ENCODE results near the gene TRIM69.

Gene TRIM69

DNA sequence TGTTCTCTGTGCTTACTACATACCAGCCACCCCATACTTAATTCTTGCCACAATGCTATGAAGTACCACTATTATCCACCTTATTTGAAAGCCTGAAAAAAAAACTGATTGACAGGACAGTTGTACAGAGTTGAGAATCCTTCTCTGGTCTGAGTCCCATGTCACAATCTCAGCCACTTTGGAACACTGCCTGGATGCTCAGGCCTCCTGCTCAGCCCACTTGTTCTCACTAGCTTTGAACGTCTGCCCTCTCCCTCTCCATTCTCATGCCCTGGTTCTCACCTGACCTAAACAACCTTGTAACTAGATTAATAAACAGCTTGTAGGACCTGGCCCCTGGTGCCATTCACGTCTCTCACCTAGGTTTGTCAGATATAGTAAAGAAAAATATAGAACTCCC is 53.9 kb downstream of the TRIM69 start:
- H3K27me3 Mint-ChIP-seq = no peaks in the 10 kb centered on the region
- intact Hi-C loops (cut with micrococcal nuclease) = no loop called here
- no peak overlapping the region for H3K27ac Mint-ChIP-seq
- H3K36me3 Mint-ChIP-seq (ENCODE audit: low read depth) = no peaks in the 10 kb centered on the region
- no peak overlapping the region for H3K4me3 Mint-ChIP-seq
- no peaks in the 10 kb centered on the region for H3K4me1 Mint-ChIP-seq (ENCODE audit: low read depth)
- no peaks in the 10 kb centered on the region for H3K9me3 Mint-ChIP-seq

DNA sequence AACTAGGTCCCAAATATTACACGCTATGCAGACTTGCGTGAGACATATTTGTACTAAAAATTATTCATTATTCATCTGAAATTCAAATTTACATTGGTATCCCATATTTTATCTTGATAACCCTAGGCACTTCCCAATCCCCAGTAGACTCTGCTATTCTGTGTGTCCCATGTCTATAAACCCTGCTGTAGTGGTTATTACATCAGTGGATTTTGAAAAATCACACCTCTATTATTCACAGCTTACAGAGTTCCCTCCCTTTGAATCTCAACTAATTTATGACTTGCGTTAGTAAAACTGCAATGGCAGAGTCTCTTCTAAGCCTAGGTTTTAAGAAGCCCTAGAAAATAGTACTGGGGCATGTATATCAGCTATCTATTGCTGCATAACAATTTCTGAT is 54.3 kb downstream of the TRIM69 start:
- H3K36me3 Mint-ChIP-seq (ENCODE audit: low read depth) = no peaks in the 10 kb centered on the region

DNA sequence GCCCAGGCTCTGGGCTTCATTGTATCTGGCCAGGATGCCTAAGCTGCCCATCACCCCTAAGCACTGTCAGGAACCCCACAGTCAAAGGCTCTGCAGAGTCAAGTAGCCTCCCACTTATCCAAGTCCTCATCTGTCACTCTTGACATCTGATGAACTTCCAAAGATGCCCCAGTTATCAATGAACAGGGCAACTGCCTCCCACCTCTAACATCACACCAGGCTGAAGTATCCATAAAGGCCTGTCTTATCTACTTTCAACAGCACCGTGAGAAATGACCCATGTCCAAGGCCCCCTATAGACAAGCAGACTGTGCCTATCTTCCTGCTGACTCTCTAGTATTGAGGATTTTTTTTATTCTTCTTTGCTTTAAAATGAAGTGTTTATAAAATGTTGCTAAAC is 56.4 kb downstream of the TRIM69 start:
- Mint-ChIP-seq H3K27me3 (no peaks in the 10 kb centered on the region), H3K4me1 (ENCODE audit: low read depth) (no peaks in the 10 kb centered on the region), H3K27ac (no peak overlapping the region), H3K9me3 (no peaks in the 10 kb centered on the region), H3K36me3 (ENCODE audit: low read depth) (no peaks in the 10 kb centered on the region), H3K4me3 (no peak overlapping the region)
- intact Hi-C loops (cut with micrococcal nuclease) = no loop called here

More for the DNA sequence above, 54.3 kb downstream of the TRIM69 start:
- H3K27me3 Mint-ChIP-seq = no peaks in the 10 kb centered on the region
- H3K9me3 Mint-ChIP-seq = no peaks in the 10 kb centered on the region
- H3K27ac Mint-ChIP-seq = no peak overlapping the region
- no peaks in the 10 kb centered on the region for H3K4me1 Mint-ChIP-seq (ENCODE audit: low read depth)
- H3K4me3 Mint-ChIP-seq = no peak overlapping the region
- intact Hi-C loops (cut with micrococcal nuclease) = no loop called here

DNA sequence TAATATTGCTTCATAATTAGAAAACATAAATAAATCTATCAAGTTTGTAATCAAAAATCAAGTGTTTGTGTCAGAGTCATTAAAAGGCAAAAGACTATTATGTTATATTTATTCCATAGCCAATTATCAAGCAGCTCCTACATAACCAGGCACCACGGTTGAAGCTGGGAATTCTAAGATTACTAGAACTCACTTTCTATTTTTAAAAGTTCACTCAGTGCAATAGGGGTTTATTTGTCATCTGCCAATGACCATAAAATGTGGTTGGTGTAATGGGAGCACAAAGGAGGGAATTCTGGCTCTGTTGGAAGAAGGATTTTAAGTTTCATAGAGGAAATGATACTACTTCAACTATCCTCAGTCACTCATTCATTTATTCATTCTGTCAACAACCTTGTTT is 57.7 kb downstream of the TRIM69 start:
- intact Hi-C loops (cut with micrococcal nuclease) = no loop called here
- Mint-ChIP-seq H3K4me3 (no peak overlapping the region), H3K4me1 (ENCODE audit: low read depth) (no peaks in the 10 kb centered on the region), H3K9me3 (no peaks in the 10 kb centered on the region), H3K27me3 (no peaks in the 10 kb centered on the region), H3K36me3 (ENCODE audit: low read depth) (no peaks in the 10 kb centered on the region), H3K27ac (no peak overlapping the region)

- intact Hi-C loops (cut with micrococcal nuclease) = no loop called here
Measured at GRCh38 chr15:44796508-44796907, 60.2 kb downstream of the TRIM69 start.

GRCh38 chr15:44798826-44799225 is 62.5 kb downstream of the TRIM69 start:
- H3K4me1 Mint-ChIP-seq (ENCODE audit: low read depth) = peaks cover 10% of the 10 kb centered on the region
- no peak overlapping the region for H3K4me3 Mint-ChIP-seq
- intact Hi-C loops (cut with micrococcal nuclease) = no loop called here
- H3K9me3 Mint-ChIP-seq = no peaks in the 10 kb centered on the region
- no peak overlapping the region for H3K27ac Mint-ChIP-seq
- H3K36me3 Mint-ChIP-seq (ENCODE audit: low read depth) = no peaks in the 10 kb centered on the region
- H3K27me3 Mint-ChIP-seq = no peaks in the 10 kb centered on the region

More at GRCh38 chr15:44796508-44796907, 60.2 kb downstream of the TRIM69 start:
- Mint-ChIP-seq H3K27me3 (no peaks in the 10 kb centered on the region), H3K27ac (no peak overlapping the region), H3K4me3 (no peak overlapping the region), H3K9me3 (no peaks in the 10 kb centered on the region), H3K4me1 (ENCODE audit: low read depth) (peaks cover 5% of the 10 kb centered on the region), H3K36me3 (ENCODE audit: low read depth) (no peaks in the 10 kb centered on the region)

GRCh38 chr15:44801364-44801763 is 65.0 kb downstream of the TRIM69 start:
- Mint-ChIP-seq H3K4me3 (no peak overlapping the region), H3K4me1 (ENCODE audit: low read depth) (peaks cover 10% of the 10 kb centered on the region), H3K9me3 (no peaks in the 10 kb centered on the region), H3K36me3 (ENCODE audit: low read depth) (no peaks in the 10 kb centered on the region), H3K27me3 (no peaks in the 10 kb centered on the region), H3K27ac (no peak overlapping the region)
- intact Hi-C loops (cut with micrococcal nuclease) = no loop called here

DNA sequence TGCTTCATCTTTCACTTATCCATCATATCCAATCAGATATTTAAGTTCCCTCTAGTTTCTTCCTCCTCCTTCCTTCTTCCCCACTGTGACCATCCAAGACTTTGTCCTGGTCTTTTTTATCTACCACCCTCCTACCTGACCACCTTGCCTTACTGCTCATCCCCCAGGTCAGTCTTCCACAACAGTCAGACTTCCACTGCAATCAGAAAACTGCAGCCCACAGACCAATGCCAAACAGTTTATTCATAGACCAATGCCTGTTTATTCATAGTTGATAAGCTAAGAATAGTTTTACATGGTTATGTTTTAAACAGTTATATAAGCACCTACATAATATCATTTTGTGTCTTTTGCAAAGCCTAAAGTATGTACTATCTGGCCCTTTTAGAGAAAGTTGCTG is 65.5 kb downstream of the TRIM69 start:
- intact Hi-C loops (cut with micrococcal nuclease) = no loop called here
- H3K4me3 Mint-ChIP-seq = no peak overlapping the region
- no peak overlapping the region for H3K27ac Mint-ChIP-seq
- H3K9me3 Mint-ChIP-seq = no peaks in the 10 kb centered on the region
- no peaks in the 10 kb centered on the region for H3K27me3 Mint-ChIP-seq
- no peaks in the 10 kb centered on the region for H3K36me3 Mint-ChIP-seq (ENCODE audit: low read depth)
- peaks cover 10% of the 10 kb centered on the region for H3K4me1 Mint-ChIP-seq (ENCODE audit: low read depth)

DNA sequence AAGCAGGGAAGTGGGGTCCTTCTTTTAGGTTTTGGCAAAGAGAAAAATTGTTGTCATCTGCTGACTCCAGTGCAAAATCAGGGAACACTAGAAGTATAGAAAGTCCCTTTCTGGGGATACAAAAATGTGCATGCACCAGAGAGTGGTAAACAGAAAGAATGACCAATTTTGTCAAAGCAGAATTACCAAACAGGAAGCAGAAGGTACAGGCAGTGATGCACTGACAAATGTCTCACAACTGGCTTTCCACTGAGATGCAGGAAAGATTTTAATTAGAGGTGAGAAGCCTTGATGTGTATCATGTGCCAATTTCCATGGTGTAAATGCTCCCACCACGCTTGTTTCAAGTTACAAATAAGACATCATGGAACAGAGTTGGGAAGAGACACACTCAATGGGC is 66.0 kb downstream of the TRIM69 start:
- Mint-ChIP-seq H3K27ac (no peak overlapping the region), H3K4me3 (no peak overlapping the region), H3K9me3 (no peaks in the 10 kb centered on the region), H3K27me3 (no peaks in the 10 kb centered on the region), H3K4me1 (ENCODE audit: low read depth) (peaks cover 10% of the 10 kb centered on the region), H3K36me3 (ENCODE audit: low read depth) (no peaks in the 10 kb centered on the region)
- intact Hi-C loops (cut with micrococcal nuclease) = no loop called here

DNA sequence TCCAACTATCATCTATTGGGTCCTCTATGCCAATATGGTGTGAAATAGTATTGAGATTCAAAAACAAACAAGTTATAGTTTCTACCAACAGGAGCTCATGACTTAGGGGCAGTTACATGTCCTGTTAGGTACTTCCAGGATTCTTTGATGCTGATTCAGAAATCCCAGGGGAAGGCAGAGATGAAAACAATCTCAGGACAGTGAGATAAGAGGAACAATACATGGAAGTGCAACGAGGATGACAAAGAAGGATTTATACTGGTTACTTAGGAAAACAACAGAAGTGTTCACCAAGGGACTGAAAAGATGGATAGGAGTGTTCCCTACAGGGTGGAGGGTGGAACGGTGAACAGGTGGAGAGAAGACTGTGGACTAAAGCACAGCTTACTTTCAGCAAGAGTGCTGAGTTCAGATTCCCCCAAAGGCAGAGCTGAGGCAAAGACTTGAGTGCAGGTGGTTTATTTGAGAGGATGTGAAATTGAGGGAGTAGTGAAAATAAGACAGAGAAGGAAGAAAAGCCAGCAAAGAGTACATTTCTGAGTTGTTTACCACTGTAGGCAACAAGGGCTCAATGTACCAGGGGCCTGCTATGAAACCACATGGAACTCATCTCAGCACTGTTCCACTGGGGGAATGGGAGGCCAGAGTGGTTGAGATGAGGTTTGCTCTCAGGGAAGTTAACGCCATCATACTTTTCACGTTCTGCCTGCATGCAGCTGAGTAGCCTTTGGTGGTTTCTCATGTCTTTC is 68.1 kb downstream of the TRIM69 start:
- Mint-ChIP-seq H3K27ac (no peak overlapping the region), H3K27me3 (no peaks in the 10 kb centered on the region), H3K9me3 (no peaks in the 10 kb centered on the region), H3K4me3 (no peak overlapping the region), H3K36me3 (ENCODE audit: low read depth) (no peaks in the 10 kb centered on the region), H3K4me1 (ENCODE audit: low read depth) (peaks cover 10% of the 10 kb centered on the region)
- intact Hi-C loops (cut with micrococcal nuclease) = no loop called here

DNA sequence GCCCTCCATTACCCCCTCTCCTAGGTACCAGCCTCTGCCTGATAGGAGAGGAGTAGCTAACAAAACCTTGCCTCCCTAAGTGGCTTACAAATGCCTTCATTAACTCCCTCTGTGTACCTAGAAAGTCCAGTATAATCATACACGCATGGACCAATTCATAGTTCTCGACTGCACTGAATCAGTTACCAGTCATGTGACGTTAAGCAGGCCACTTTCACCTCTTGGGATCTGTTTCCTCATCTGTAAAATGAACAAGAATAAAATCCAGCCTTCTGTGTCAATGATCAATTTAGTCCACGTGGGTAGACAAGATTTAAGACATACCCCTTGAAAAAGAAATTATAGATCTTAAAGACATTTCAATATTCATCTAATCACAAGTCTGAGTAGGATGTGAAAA is 72.2 kb downstream of the TRIM69 start:
- H3K9me3 Mint-ChIP-seq = no peaks in the 10 kb centered on the region
- peaks cover 4% of the 10 kb centered on the region for H3K4me1 Mint-ChIP-seq (ENCODE audit: low read depth)
- intact Hi-C loops (cut with micrococcal nuclease) = no loop called here
- no peaks in the 10 kb centered on the region for H3K36me3 Mint-ChIP-seq (ENCODE audit: low read depth)
- no peak overlapping the region for H3K27ac Mint-ChIP-seq
- no peaks in the 10 kb centered on the region for H3K27me3 Mint-ChIP-seq
- H3K4me3 Mint-ChIP-seq = no peak overlapping the region

DNA sequence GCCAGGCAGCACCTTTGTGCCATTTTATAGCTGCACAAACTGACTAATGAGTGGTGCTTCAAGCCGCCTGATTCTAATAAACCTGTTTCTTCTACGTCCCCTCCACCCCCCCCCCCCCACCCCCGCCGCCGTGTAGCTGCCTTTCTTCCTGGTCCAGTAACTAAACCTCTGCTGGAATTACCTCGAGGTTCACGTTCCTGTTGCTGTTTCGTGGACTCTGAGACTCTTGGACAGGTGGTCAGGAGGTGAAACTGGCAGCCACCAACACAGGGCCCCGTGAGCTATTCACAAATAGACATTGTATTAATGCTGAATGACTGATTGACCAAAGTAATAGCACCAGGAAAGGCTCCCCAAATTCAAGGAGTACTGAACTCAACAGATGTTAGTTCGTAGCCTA is 73.9 kb downstream of the TRIM69 start:
- H3K9me3 Mint-ChIP-seq = no peaks in the 10 kb centered on the region
- no peaks in the 10 kb centered on the region for H3K27me3 Mint-ChIP-seq
- intact Hi-C loops (cut with micrococcal nuclease) = no loop called here
- H3K27ac Mint-ChIP-seq = no peak overlapping the region
- no peak overlapping the region for H3K4me3 Mint-ChIP-seq
- H3K4me1 Mint-ChIP-seq (ENCODE audit: low read depth) = peaks cover 6% of the 10 kb centered on the region
- H3K36me3 Mint-ChIP-seq (ENCODE audit: low read depth) = no peaks in the 10 kb centered on the region

GRCh38 chr15:44811337-44811736 is 75.0 kb downstream of the TRIM69 start:
- H3K27me3 Mint-ChIP-seq = no peaks in the 10 kb centered on the region
- intact Hi-C loops (cut with micrococcal nuclease) = no loop called here
- H3K27ac Mint-ChIP-seq = no peak overlapping the region
- H3K4me3 Mint-ChIP-seq = no peak overlapping the region
- no peaks in the 10 kb centered on the region for H3K9me3 Mint-ChIP-seq
- peaks cover 6% of the 10 kb centered on the region for H3K4me1 Mint-ChIP-seq (ENCODE audit: low read depth)
- H3K36me3 Mint-ChIP-seq (ENCODE audit: low read depth) = no peaks in the 10 kb centered on the region

DNA sequence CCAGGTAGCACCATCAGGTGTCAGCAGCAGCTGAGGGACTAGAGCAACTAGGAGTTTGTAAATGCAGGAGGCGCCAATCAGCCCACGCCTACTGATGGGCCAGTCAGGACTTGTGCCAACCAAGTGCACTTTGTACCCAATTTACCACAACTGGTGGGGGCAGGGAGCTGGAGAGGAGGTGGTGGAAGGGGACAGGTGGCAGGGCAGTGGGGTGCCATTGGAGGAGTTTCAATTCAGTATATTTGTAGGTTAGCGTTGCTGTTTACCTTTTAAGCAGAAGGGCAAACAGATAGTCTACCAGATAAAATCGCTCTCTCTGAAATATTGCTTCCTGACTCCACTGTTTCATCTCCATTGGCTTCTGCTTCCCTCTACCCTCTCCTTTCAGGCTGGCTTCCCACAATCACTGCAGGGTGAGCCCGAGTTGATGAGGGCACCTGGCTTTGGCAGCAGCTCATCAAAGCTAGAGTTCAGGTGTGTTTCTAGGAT is 75.7 kb downstream of the TRIM69 start:
- Mint-ChIP-seq H3K9me3 (no peaks in the 10 kb centered on the region), H3K36me3 (ENCODE audit: low read depth) (no peaks in the 10 kb centered on the region), H3K27me3 (no peaks in the 10 kb centered on the region), H3K4me3 (no peak overlapping the region), H3K27ac (no peak overlapping the region), H3K4me1 (ENCODE audit: low read depth) (peaks cover 6% of the 10 kb centered on the region)
- intact Hi-C loops (cut with micrococcal nuclease) = no loop called here

- Mint-ChIP-seq H3K4me1 (ENCODE audit: low read depth) (peaks cover 6% of the 10 kb centered on the region), H3K36me3 (ENCODE audit: low read depth) (no peaks in the 10 kb centered on the region), H3K9me3 (no peaks in the 10 kb centered on the region), H3K4me3 (no peak overlapping the region), H3K27ac (no peak overlapping the region), H3K27me3 (no peaks in the 10 kb centered on the region)
- intact Hi-C loops (cut with micrococcal nuclease) = no loop called here
Measured at GRCh38 chr15:44813231-44813630, 76.9 kb downstream of the TRIM69 start.
